Brain microvascular endothelial cell (primary cell): ENCODE measurements around the gene KCNQ1.

ENCODE experiments used
- DNase-seq: peaks from one replicate; pipeline ENCODE4 v3.0.0-alpha.2; 2020
- H3K27ac ChIP-seq: fragments of 250-450 bp; sonication (Bioruptor Pico); 2 replicates; pipeline ENCODE4 v1.5.1; 2020; ENCODE audit warnings: mild to moderate bottlenecking, moderate library complexity
- H3K27me3 ChIP-seq: fragments of 250-450 bp; sonication (Bioruptor Pico); replicated peaks from 2 replicates; pipeline ENCODE4 v1.5.1; 2020; ENCODE audit warnings: mild to moderate bottlenecking
- H3K36me3 ChIP-seq: fragments of 250-450 bp; sonication (Bioruptor Pico); replicated peaks from 2 replicates; pipeline ENCODE4 v1.5.1; 2020; ENCODE audit warnings: mild to moderate bottlenecking
- H3K4me3 ChIP-seq: 2 replicates; pipeline ENCODE4 v1.5.1; 2011; ENCODE audit warnings: low read depth, mild to moderate bottlenecking, control low read depth, low read length, moderate library complexity
- CTCF ChIP-seq: IDR thresholded peaks from 2 replicates; pipeline ENCODE4 v1.5.1; 2011; ENCODE audit warnings: low read depth, mild to moderate bottlenecking, moderate library complexity, low read length, control low read depth, inconsistent platforms; ENCODE audit errors: missing control alignments
- in situ Hi-C: cut with HindIII; loops from 2 replicates; pipeline ENCODE4 v1.10.0; 2017; ENCODE audit warnings: low sequenced_read_pairs, low pct_ligation_motif_present

KCNQ1 gene

GRCh38 chr11:2693271-2694261, 248.8 kb downstream of the KCNQ1 start:
- no peak overlapping the region for H3K4me3 ChIP-seq
- H3K27ac ChIP-seq, result no peak overlapping the region
- no peaks in the 10 kb centered on the region for H3K36me3 ChIP-seq
- no peak for DNase-seq
- no peaks in the 10 kb centered on the region for H3K27me3 ChIP-seq
- in situ Hi-C loops, result no loop called here
- no peak for TF ChIP-seq CTCF

- DNase-seq, result no peak
- TF ChIP-seq CTCF, result no peak
- Histone ChIP-seq H3K27ac (no peak overlapping the region), H3K27me3 (no peaks in the 10 kb centered on the region), H3K36me3 (no peaks in the 10 kb centered on the region), H3K4me3 (no peak overlapping the region)
- in situ Hi-C loops, result no loop called here
These were observed 249.7 kb downstream of the KCNQ1 start for GRCh38 chr11:2694495-2694894.

DNA sequence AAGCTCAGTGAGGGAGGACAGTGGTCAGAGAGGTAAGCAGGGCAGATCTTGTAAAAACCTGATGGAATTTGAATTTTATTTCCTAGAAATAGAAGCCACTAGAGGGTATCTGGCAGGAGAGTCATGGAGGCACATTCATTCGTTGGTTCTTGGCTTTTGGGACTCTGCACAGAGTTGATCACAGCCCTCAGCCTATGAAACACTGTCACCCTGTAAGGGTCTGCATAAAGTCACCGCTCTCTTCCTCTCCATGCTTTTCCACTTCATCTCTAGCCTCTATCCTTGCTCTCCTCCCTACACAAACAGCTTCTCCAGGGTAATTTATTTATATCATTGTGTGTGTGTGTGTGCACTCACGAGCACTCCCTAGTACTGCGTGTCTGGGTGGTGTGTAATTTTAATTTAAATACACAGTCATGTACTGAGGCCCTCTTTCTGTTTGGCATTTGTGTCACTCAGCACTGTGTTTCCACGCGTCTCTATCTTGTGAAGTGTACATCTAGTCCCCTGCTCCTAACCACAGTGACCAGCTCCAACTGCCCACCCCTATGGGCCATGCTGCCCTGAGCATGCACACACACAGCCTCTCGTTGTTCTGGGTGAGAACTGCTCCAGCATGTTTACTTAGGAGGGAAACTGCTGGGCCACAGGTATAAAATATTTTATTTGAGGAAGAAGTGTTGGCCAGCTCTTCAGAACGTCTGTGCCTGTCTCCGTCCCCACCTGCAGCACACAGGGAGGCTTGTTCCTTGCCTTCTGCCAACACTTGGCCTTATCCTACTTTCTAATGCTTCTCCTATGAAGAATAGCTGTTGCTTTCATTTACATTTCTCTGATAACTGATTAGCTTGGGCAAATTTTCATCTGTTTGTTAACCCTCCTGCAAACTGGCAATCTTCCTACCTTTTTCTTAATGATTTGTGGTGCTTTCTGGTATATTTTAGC, 250.5 kb downstream of the KCNQ1 start:
- in situ Hi-C loops, result no loop called here
- Histone ChIP-seq H3K27me3 (no peaks in the 10 kb centered on the region), H3K36me3 (no peaks in the 10 kb centered on the region), H3K4me3 (no peak overlapping the region), H3K27ac (no peak overlapping the region)
- no peak for DNase-seq
- no peak for TF ChIP-seq CTCF

DNA sequence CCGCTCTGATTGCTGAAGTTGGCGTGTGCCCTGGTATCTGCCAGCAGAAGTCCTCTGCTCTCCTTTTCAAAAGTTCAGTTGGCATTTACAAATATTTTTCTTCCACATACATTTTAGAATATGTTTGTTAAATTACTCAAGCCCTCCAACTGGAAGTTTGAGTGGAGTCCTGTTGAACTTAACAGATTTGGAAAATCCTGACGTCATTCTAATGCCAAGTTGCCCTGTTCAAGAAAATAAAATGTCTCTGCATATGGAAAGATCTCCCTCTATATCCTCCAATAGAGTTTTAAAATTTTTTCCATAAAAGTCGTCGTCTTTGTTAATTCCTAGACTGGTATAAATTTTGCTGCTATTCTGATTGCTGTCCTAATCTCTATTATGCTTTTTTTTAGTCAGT, 251.6 kb downstream of the KCNQ1 start:
- H3K27ac ChIP-seq, result no peak overlapping the region
- H3K36me3 ChIP-seq, result no peaks in the 10 kb centered on the region
- in situ Hi-C loops, result no loop called here
- H3K27me3 ChIP-seq, result no peaks in the 10 kb centered on the region
- TF ChIP-seq CTCF, result no peak
- H3K4me3 ChIP-seq, result no peak overlapping the region
- DNase-seq, result no peak

GRCh38 chr11:2697866-2698265, 253.1 kb downstream of the KCNQ1 start:
- no peaks in the 10 kb centered on the region for H3K27me3 ChIP-seq
- no peak for DNase-seq
- H3K4me3 ChIP-seq, result peak overlapping the region; percentile 79
- in situ Hi-C loops, result no loop called here
- H3K27ac ChIP-seq, result no peak overlapping the region
- no peak for TF ChIP-seq CTCF
- H3K36me3 ChIP-seq, result no peaks in the 10 kb centered on the region
